Colon (tissue), 2 donors: ENCODE data around the gene ACTR3C.
"Not testable (repeated sequence)": the region's sequence is repeated elsewhere in the genome, so short reads cannot be mapped to it uniquely, and the experiment has no call there.

Experiments
- FAIRE-seq: peaks from 2 replicates; lab custom pipeline; 2012; peaks lifted over from hg19 to GRCh38; lab: Jason Lieb, UNC
- donor health status: control.
- donor health status: control.

ACTR3C gene

GRCh38 chr7:150281681-150282403 is 41.5 kb downstream of the ACTR3C start:
- FAIRE-seq, result not testable (repeated sequence)

- not testable (repeated sequence) for FAIRE-seq
Observed at GRCh38 chr7:150278383-150278782, 45.0 kb downstream of the ACTR3C start.

- FAIRE-seq, result not testable (repeated sequence)
Observed at GRCh38 chr7:150276132-150276695, 47.1 kb downstream of the ACTR3C start.

GRCh38 chr7:150271898-150272297 is 51.4 kb downstream of the ACTR3C start:
- not testable (repeated sequence) for FAIRE-seq

- FAIRE-seq, result not testable (repeated sequence)
Observed at GRCh38 chr7:150270101-150270824, 53.1 kb downstream of the ACTR3C start.

GRCh38 chr7:150268798-150269197 is 54.5 kb downstream of the ACTR3C start:
- FAIRE-seq, result not testable (repeated sequence)

GRCh38 chr7:150268287-150268686 is 55.1 kb downstream of the ACTR3C start:
- FAIRE-seq, result not testable (repeated sequence)

GRCh38 chr7:150266953-150267665 is 56.2 kb downstream of the ACTR3C start:
- not testable (repeated sequence) for FAIRE-seq

- not testable (repeated sequence) for FAIRE-seq
Observed at GRCh38 chr7:150262656-150263055, 60.7 kb downstream of the ACTR3C start.

GRCh38 chr7:150247745-150248144 is 75.6 kb downstream of the ACTR3C start:
- FAIRE-seq, result not testable (repeated sequence)

- FAIRE-seq, result not testable (repeated sequence)
Observed at GRCh38 chr7:150245208-150245607, 78.1 kb downstream of the ACTR3C start.

- not testable (repeated sequence) for FAIRE-seq
Observed at GRCh38 chr7:150242935-150243334, 80.4 kb downstream of the ACTR3C start.

GRCh38 chr7:150225444-150225843 is 97.9 kb downstream of the ACTR3C start:
- not testable (repeated sequence) for FAIRE-seq

GRCh38 chr7:150222083-150222972 is 101.0 kb downstream of the ACTR3C start:
- not testable (repeated sequence) for FAIRE-seq

- not testable (repeated sequence) for FAIRE-seq
Observed at GRCh38 chr7:150220673-150221181, 102.6 kb downstream of the ACTR3C start.

GRCh38 chr7:150219941-150220658 is 103.2 kb downstream of the ACTR3C start:
- not testable (repeated sequence) for FAIRE-seq

GRCh38 chr7:150206848-150207247 is 116.5 kb downstream of the ACTR3C start:
- peak; percentile 24 for FAIRE-seq

GRCh38 chr7:150205866-150206265 is 117.5 kb downstream of the ACTR3C start:
- FAIRE-seq, result not testable (repeated sequence)

- FAIRE-seq, result not testable (repeated sequence)
Observed at GRCh38 chr7:150204577-150204976, 118.8 kb downstream of the ACTR3C start.

GRCh38 chr7:150202894-150203293 is 120.5 kb downstream of the ACTR3C start:
- not testable (repeated sequence) for FAIRE-seq
